NCI-H1048 (cell line): Measurements from ENCODE around the gene DDHD1.
"Not testable (repeated sequence)": the region's sequence is repeated elsewhere in the genome, so short reads cannot be mapped to it uniquely, and the experiment has no call there.

Experiments used
- DNase-seq: peaks from one replicate; lab custom pipeline; 2025; lab: John Stamatoyannopoulos, UW

The DDHD1 gene

GRCh38 chr14:53106768-53107167 lies 46.4 kb downstream of the DDHD1 start:
- DNase-seq = no peak

GRCh38 chr14:53103636-53104340 lies 49.3 kb downstream of the DDHD1 start:
- no peak for DNase-seq

- no peak for DNase-seq
These were observed 59.9 kb downstream of the DDHD1 start for GRCh38 chr14:53093206-53093605.

- no peak for DNase-seq
These were observed 62.3 kb downstream of the DDHD1 start for GRCh38 chr14:53090853-53091252.

GRCh38 chr14:53084954-53085353 lies 68.2 kb downstream of the DDHD1 start:
- not testable (repeated sequence) for DNase-seq

- no peak for DNase-seq
These were observed 88.6 kb downstream of the DDHD1 start for GRCh38 chr14:53064475-53064874.

GRCh38 chr14:53062856-53063255 lies 90.3 kb downstream of the DDHD1 start:
- DNase-seq = no peak

- DNase-seq = no peak
These were observed 93.1 kb downstream of the DDHD1 start for GRCh38 chr14:53060046-53060445.

GRCh38 chr14:53055003-53055402 lies 98.1 kb downstream of the DDHD1 start:
- DNase-seq = peak; percentile 1

GRCh38 chr14:53054457-53054856 lies 98.7 kb downstream of the DDHD1 start:
- DNase-seq = no peak

- no peak for DNase-seq
These were observed 104.5 kb downstream of the DDHD1 start for GRCh38 chr14:53048631-53049030.

GRCh38 chr14:53047307-53048069 lies 105.6 kb downstream of the DDHD1 start:
- DNase-seq = no peak

- no peak for DNase-seq
These were observed 108.6 kb downstream of the DDHD1 start for GRCh38 chr14:53044486-53044885.

GRCh38 chr14:53043027-53043581 lies 110.0 kb downstream of the DDHD1 start:
- no peak for DNase-seq

- no peak for DNase-seq
These were observed 110.6 kb downstream of the DDHD1 start for GRCh38 chr14:53042480-53042879.

GRCh38 chr14:53041067-53041466 lies 112.1 kb downstream of the DDHD1 start:
- DNase-seq = no peak

- no peak for DNase-seq
These were observed 114.5 kb downstream of the DDHD1 start for GRCh38 chr14:53038629-53039028.

- no peak for DNase-seq
These were observed 116.1 kb downstream of the DDHD1 start for GRCh38 chr14:53037016-53037415.

GRCh38 chr14:53035336-53036210 lies 117.5 kb downstream of the DDHD1 start:
- no peak for DNase-seq

GRCh38 chr14:53034688-53035230 lies 118.4 kb downstream of the DDHD1 start:
- DNase-seq = no peak

GRCh38 chr14:53034036-53034435 lies 119.1 kb downstream of the DDHD1 start:
- no peak for DNase-seq

GRCh38 chr14:53032838-53033390 lies 120.2 kb downstream of the DDHD1 start:
- no peak for DNase-seq
